Thyroid gland (tissue), 4 donors: ENCODE data around the gene EXD3. TPM values are rescaled to one million over a fixed set of nuclear protein-coding genes. Genes with fewer than 3 reads are reported as not detected.

ENCODE experiments used
- DNase-seq, 2 donors: peaks; one replicate each; pipeline ENCODE4 v3.0.0-alpha.2; 2019
- H3K27ac ChIP-seq, 3 donors: fragments of 200-600 bp; sonication (generic); 1 replicate in 2 of 3; 2 replicates in 1 of 3; pipeline ENCODE4 v1.5.1; 2016 to 2019; ENCODE audit warnings: mild to moderate bottlenecking in 1 of 3, moderate library complexity in 1 of 3
- H3K27me3 ChIP-seq: fragments of 200-600 bp; sonication (generic); one replicate; pipeline ENCODE4 v1.5.1; 2019
- H3K36me3 ChIP-seq, 2 donors: fragments of 200-600 bp; sonication (generic); one replicate each; pipeline ENCODE4 v1.5.1; 2016 to 2019
- H3K4me1 ChIP-seq, 2 donors: fragments of 200-600 bp; sonication (generic); one replicate each; pipeline ENCODE4 v1.5.1; 2017 to 2019
- H3K4me3 ChIP-seq, 3 donors: fragments of 200-600 bp; sonication (generic); replicated peaks in 1 of 3; 1 replicate in 2 of 3; 2 replicates in 1 of 3; pipeline ENCODE4 v1.5.1; 2016; ENCODE audit warnings: mild to moderate bottlenecking in 1 of 3
- H3K9me3 ChIP-seq: fragments of 200-600 bp; sonication (generic); one replicate; pipeline ENCODE4 v1.5.1; 2017
- POLR2A ChIP-seq, 2 donors: fragments of 450-650 bp; IDR thresholded peaks; one replicate each; pipeline ENCODE4 v1.6.1; 2017; ENCODE audit warnings: antibody characterized with exemption in 2 of 2, mild to moderate bottlenecking in 2 of 2, moderate library complexity in 1 of 2
- WGBS, 2 donors: methylation state at CpG; one replicate each; pipeline ENCODE4 v1.1.5; 2017; 5-methylcytosine and 5-hydroxymethylcytosine counted together
- intact Hi-C: fragments of 100-400 bp; cut with DNase I; formaldehyde crosslinking; loops from one replicate; pipeline ENCODE4 v1.15.1; 2023
- total RNA-seq, 4 donors: library from RNA; depleted of rRNA; stranded (reverse); fragments of >200 nt; gene quantifications; one replicate each; pipeline ENCODE4 v1.2.3, GENCODE V29; 2016
- TF ChIP-seq, protein P1 (sequence below), 6 experiments: fragments of 200-600 bp in 3 of 6; fragments of 450-650 bp in 3 of 6; sonication (generic) in 3 of 6; IDR thresholded peaks; one replicate each; pipeline ENCODE4 v1.5.1; 2016 to 2019; ENCODE audit warnings: antibody characterized with exemption in 6 of 6, mild to moderate bottlenecking in 2 of 6, inconsistent platforms in 1 of 6, moderate library complexity in 1 of 6

The EXD3 gene
- total RNA-seq, 4 donors from 2014 or later = 13.0 to 32.0 (median 26.6) TPM

DNA sequence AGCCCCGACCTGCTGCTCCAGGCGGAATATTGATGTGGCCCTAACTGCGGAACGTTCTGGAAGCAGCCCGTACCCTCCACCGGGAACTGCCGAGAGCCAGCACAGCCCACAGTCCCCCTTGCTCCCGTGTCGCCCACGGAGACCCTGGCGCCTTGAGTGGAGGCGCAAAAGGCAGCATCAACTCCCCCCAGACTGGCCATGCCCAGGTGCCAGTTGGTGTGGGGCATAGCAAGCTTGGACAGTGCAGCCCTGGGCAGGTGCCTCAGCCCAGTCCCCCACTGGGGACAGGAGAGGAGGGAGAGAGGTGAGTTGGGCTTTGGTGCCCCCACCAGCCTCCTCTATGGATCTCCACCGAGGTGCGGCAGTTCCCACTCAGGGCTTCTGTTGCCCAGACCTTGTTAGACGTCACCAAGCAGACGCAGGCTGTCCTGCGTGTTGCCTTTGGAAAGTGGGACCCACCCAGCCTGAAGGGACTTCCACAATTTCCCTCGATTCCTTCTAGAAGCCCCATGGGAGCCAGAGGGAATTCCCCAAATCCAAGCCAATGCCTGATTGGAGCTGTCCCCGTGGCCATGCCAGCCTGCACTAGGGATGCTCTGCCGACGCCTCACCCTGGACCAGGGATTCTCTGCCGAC lies 101.1 kb downstream of the EXD3 start:
- 86 to 93% methylated on average over 15 to 21 of the region's 22 CpGs for WGBS, 2 donors
- Histone ChIP-seq H3K9me3 (no peaks in the 10 kb centered on the region), H3K4me1 (peaks cover 0 to 16% of the 10 kb centered on the region in 2 donors), H3K4me3 (no peak overlapping the region), H3K27me3 (no peaks in the 10 kb centered on the region), H3K27ac (no peak overlapping the region), H3K36me3 (no peaks in the 10 kb centered on the region)
- TF ChIP-seq, protein P1, sequence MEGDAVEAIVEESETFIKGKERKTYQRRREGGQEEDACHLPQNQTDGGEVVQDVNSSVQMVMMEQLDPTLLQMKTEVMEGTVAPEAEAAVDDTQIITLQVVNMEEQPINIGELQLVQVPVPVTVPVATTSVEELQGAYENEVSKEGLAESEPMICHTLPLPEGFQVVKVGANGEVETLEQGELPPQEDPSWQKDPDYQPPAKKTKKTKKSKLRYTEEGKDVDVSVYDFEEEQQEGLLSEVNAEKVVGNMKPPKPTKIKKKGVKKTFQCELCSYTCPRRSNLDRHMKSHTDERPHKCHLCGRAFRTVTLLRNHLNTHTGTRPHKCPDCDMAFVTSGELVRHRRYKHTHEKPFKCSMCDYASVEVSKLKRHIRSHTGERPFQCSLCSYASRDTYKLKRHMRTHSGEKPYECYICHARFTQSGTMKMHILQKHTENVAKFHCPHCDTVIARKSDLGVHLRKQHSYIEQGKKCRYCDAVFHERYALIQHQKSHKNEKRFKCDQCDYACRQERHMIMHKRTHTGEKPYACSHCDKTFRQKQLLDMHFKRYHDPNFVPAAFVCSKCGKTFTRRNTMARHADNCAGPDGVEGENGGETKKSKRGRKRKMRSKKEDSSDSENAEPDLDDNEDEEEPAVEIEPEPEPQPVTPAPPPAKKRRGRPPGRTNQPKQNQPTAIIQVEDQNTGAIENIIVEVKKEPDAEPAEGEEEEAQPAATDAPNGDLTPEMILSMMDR (IDR thresholded peaks at IDR 0.05) = no peak
- no peak for TF ChIP-seq POLR2A (IDR thresholded peaks at IDR 0.05)
- no peak for DNase-seq
- intact Hi-C loops = no loop called here

DNA sequence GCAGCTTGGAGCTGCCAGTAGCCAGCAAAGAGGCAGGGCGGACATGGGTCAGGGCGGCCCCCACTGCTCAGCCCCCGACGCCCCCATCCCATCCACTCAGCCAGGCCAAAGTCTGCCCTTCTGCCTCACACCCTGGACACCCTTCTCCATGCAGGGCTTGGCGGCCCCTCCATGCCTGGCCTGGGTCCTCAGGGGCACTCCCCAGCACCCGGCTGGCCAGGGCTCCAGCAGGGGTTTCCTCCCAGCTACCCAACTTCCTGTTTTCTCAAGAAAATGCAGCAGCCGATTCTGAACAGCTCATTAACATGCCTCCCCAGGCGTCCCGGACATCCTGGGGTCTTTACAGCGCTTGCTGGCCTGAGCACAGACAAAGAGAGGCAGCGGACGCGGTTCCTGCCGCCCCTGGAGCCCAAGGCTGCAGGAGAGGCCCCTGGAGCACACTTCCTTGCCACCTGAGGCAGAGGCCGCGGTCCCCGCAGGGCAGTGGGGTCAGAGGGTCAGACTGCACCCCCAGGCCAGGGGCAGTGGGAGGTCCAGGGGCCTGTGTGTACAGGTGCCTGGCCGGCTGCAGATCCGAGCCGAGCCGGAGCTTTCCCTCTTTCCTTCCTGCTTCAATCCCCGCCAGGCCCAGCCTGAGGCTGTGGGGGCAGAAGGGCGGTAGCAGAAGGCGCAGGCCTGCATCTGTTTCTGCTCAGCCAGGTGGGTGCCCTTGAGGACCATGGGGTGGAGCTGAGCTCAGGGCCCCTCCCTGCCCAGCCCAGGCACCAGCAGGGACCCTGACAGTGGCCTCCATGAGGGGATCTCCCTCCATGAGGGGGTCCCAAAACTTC lies 102.2 kb downstream of the EXD3 start:
- intact Hi-C loops = no loop called here
- no peaks in the 10 kb centered on the region for H3K9me3 ChIP-seq
- H3K4me1 ChIP-seq = peaks cover 4 to 25% of the 10 kb centered on the region in 2 donors
- H3K4me3 ChIP-seq = no peak overlapping the region
- H3K36me3 ChIP-seq = no peaks in the 10 kb centered on the region
- no peak overlapping the region for H3K27ac ChIP-seq
- 50 to 90% methylated on average over 4 to 6 of the region's 24 CpGs for WGBS, 2 donors
- no peak for TF ChIP-seq POLR2A (IDR thresholded peaks at IDR 0.05)
- TF ChIP-seq, protein P1 (IDR thresholded peaks at IDR 0.05) = no peak
- no peak for DNase-seq
- H3K27me3 ChIP-seq = no peaks in the 10 kb centered on the region

DNA sequence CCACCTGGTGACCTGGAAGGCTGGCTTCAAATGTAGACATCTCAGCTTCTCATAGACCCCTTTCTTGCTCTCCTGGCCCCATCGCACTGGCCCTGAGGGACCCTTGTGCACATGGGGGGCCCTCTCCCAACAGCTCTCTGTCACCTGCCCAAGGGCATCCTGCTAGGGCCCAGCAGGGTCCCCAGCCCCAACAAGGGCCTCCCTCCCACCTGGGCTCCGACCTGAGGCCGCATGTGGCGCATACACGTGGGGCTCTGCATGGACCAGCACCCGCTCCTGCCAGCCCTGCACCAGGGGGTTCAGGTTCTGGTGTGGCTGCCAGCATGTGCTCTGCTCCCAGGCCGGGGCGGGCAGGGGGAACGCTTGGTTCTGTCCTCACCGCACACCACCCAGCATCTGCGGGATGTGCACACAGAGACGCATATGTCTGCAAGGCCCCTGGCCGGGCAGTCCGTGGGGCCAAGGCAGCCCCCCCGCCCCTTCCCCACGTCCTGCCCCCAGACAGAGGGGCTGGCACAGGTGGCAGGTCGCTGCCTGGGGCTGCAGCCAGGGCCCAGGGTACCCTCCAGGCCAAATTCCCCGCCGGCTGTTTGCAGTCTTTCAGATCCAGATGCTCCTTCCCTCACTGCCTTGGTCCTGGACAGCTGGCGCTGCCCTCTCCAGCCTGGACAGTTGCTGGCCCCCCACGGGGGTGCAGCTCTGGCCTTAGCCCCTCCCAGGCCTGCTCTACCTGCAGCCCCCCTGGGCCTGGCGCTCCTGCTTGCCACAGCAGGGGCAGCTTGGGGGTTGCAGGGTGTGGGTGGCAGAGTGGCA lies 103.0 kb downstream of the EXD3 start:
- 94% methylated on average over 9 of the region's 22 CpGs for WGBS, 2 donors

DNA sequence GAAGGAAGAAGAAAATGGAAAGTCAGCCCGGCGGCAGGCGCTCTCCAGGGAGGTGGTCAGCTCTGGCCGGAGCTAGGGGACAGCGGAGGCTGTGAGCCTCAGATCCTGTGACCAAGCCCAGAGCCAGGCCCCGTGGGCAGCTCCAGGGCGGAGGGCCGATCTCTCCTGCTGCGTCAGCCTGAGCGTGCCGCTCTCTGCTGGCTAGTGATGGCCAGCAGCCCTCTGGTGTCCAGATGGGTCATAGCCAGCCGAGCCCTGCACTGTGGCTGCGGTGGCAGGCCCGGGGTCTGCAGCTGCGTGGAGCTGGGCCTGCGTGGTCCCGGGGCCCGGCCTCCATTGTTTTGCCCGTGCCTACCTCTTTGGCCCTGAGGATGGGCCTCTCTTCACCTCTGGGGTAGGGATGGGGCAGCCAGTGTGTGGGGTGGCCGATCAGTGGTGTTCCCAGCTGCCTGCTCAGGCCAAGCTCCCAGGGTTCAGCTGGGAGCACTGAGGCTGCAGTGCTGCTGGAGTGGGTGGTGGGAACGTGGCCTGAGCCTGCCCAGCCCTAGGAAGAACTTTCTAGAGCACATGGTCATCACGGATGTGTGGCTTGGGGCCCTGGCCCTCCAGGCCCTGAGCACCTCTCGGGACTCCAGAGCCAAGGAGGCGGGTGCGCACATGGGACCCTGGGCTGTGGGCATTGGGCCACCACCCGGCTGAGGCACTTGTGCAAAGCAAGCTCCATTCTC lies 103.8 kb downstream of the EXD3 start:
- no peak overlapping the region for H3K4me3 ChIP-seq
- TF ChIP-seq POLR2A (IDR thresholded peaks at IDR 0.05) = no peak
- TF ChIP-seq, protein P1 (IDR thresholded peaks at IDR 0.05) = peak in 1 of 6 experiments; percentile 28
- H3K9me3 ChIP-seq = no peaks in the 10 kb centered on the region
- no peaks in the 10 kb centered on the region for H3K27me3 ChIP-seq
- no peaks in the 10 kb centered on the region for H3K36me3 ChIP-seq
- DNase-seq = peak in 1 of 2 donors; percentile 32
- peak overlapping the region in 1 of 3 donors; percentile 29 for H3K27ac ChIP-seq
- intact Hi-C loops = no loop called here
- peaks cover 7 to 34% of the 10 kb centered on the region in 2 donors for H3K4me1 ChIP-seq
- 78 to 80% methylated on average over 6 to 14 of the region's 26 CpGs for WGBS, 2 donors

More for the DNA sequence above, 103.0 kb downstream of the EXD3 start:
- Histone ChIP-seq H3K4me1 (peaks cover 7 to 34% of the 10 kb centered on the region in 2 donors), H3K27me3 (no peaks in the 10 kb centered on the region), H3K27ac (no peak overlapping the region), H3K4me3 (no peak overlapping the region), H3K36me3 (no peaks in the 10 kb centered on the region), H3K9me3 (no peaks in the 10 kb centered on the region)
- intact Hi-C loops = no loop called here
- TF ChIP-seq POLR2A (IDR thresholded peaks at IDR 0.05) = no peak
- TF ChIP-seq, protein P1 (IDR thresholded peaks at IDR 0.05) = no peak
- no peak for DNase-seq
